ENCODE results near the gene SLC66A2. TPM values are rescaled to one million over a fixed set of nuclear protein-coding genes. Genes with fewer than 3 reads are reported as not detected.

SLC66A2 gene
- total RNA-seq, 4 donors from 2014 or later = 56.5 to 183 (median 92.9) TPM

GRCh38 chr18:79914614-79915160, 36.8 kb downstream of the SLC66A2 start:
- Histone ChIP-seq H3K36me3 (peaks cover 0 to 20% (median 5%) of the 10 kb centered on the region in 4 donors), H3K9me3 (no peaks in the 10 kb centered on the region), H3K4me3 (no peak overlapping the region), H3K4me1 (no peaks in the 10 kb centered on the region), H3K27ac (no peak overlapping the region), H3K27me3 (no peaks in the 10 kb centered on the region)
- in situ Hi-C loops (cut with MboI; ENCODE audit: low pct_ligation_motif_present in 1 of 4, low pct_unique_long_range_greater_than_20kb in 1 of 4, low sequenced_read_pairs in 3 of 4) (no loop called here), intact Hi-C loops (cut with DNase I; ENCODE audit: low total_unique reads) (no loop called here)
- TF ChIP-seq POLR2AphosphoS5 (IDR thresholded peaks at IDR 0.05) = no peak
- TF ChIP-seq EP300 (IDR thresholded peaks at IDR 0.05; ENCODE audit: low read depth) = no peak
- DNase-seq = no peak
- WGBS, 2 donors (ENCODE audit: low coverage in 1 of 2) = 94% methylated on average over 20 of the region's 20 CpGs; no CpG with 5 or more reads in 1 of the 2 donors

GRCh38 chr18:79912994-79913831, 38.2 kb downstream of the SLC66A2 start:
- Histone ChIP-seq H3K9me3 (no peaks in the 10 kb centered on the region), H3K4me1 (no peaks in the 10 kb centered on the region), H3K4me3 (no peak overlapping the region), H3K27ac (no peak overlapping the region), H3K27me3 (no peaks in the 10 kb centered on the region), H3K36me3 (peaks cover 0 to 10% (median 0%) of the 10 kb centered on the region in 4 donors)
- in situ Hi-C loops (cut with MboI; ENCODE audit: low pct_ligation_motif_present in 1 of 4, low pct_unique_long_range_greater_than_20kb in 1 of 4, low sequenced_read_pairs in 3 of 4) (no loop called here), intact Hi-C loops (cut with DNase I; ENCODE audit: low total_unique reads) (loop anchor here (1.0 kb wide), 1 partner anchor 32 kb away; no protein-coding TSS in a partner anchor)
- 93 to 96% methylated on average over 9 to 26 of the region's 28 CpGs for WGBS, 2 donors (ENCODE audit: low coverage in 1 of 2)
- no peak for DNase-seq
- TF ChIP-seq POLR2AphosphoS5 (IDR thresholded peaks at IDR 0.05) = no peak
- TF ChIP-seq POLR2A (IDR thresholded peaks at IDR 0.05) = no peak
- TF ChIP-seq CTCF (IDR thresholded peaks at IDR 0.05) = no peak
- TF ChIP-seq EP300 (IDR thresholded peaks at IDR 0.05; ENCODE audit: low read depth) = no peak

- H3K36me3 ChIP-seq = peaks cover 0 to 10% (median 0%) of the 10 kb centered on the region in 4 donors
- H3K9me3 ChIP-seq = no peaks in the 10 kb centered on the region
- no peaks in the 10 kb centered on the region for H3K27me3 ChIP-seq
- intact Hi-C loops (cut with DNase I; ENCODE audit: low total_unique reads) = loop anchor here (1.0 kb wide), 1 partner anchor 33 kb away; no protein-coding TSS in a partner anchor
- in situ Hi-C loops (cut with MboI; ENCODE audit: low pct_ligation_motif_present in 1 of 4, low pct_unique_long_range_greater_than_20kb in 1 of 4, low sequenced_read_pairs in 3 of 4) = no loop called here
- H3K4me3 ChIP-seq = no peak overlapping the region
- TF ChIP-seq CTCF (IDR thresholded peaks at IDR 0.05) (no peak), POLR2AphosphoS5 (IDR thresholded peaks at IDR 0.05) (no peak), POLR2A (IDR thresholded peaks at IDR 0.05) (no peak), EP300 (IDR thresholded peaks at IDR 0.05; ENCODE audit: low read depth) (no peak)
- 83 to 89% methylated on average over 1 to 18 of the region's 20 CpGs for WGBS, 2 donors (ENCODE audit: low coverage in 1 of 2)
- no peak overlapping the region for H3K27ac ChIP-seq
- no peaks in the 10 kb centered on the region for H3K4me1 ChIP-seq
- DNase-seq = peak; percentile 5
Measured at GRCh38 chr18:79912409-79912991, 39.0 kb downstream of the SLC66A2 start.

GRCh38 chr18:79911344-79912270, 39.8 kb downstream of the SLC66A2 start:
- 92% methylated on average over 5 to 28 of the region's 29 CpGs for WGBS, 2 donors (ENCODE audit: low coverage in 1 of 2)
- Histone ChIP-seq H3K36me3 (peaks cover 0 to 4% (median 0%) of the 10 kb centered on the region in 4 donors), H3K27me3 (no peaks in the 10 kb centered on the region), H3K9me3 (no peaks in the 10 kb centered on the region), H3K4me3 (no peak overlapping the region), H3K4me1 (no peaks in the 10 kb centered on the region), H3K27ac (no peak overlapping the region)
- in situ Hi-C loops (cut with MboI; ENCODE audit: low pct_ligation_motif_present in 1 of 4, low pct_unique_long_range_greater_than_20kb in 1 of 4, low sequenced_read_pairs in 3 of 4) (no loop called here), intact Hi-C loops (cut with DNase I; ENCODE audit: low total_unique reads) (loop anchor here (1.0 kb wide), 1 partner anchor 34 kb away; no protein-coding TSS in a partner anchor)
- TF ChIP-seq POLR2AphosphoS5 (IDR thresholded peaks at IDR 0.05) (no peak), POLR2A (IDR thresholded peaks at IDR 0.05) (no peak)
- peak; percentile 4 for DNase-seq

Data from transverse colon (tissue), 4 donors.